ENCODE measurements around the gene DPP4. TPM values are rescaled to one million over a fixed set of nuclear protein-coding genes. Genes with fewer than 3 reads are reported as not detected.

Gene DPP4
- total RNA-seq, 4 donors from 2014 or later: 1.6 to 6.7 (median 3.2) TPM

DNA sequence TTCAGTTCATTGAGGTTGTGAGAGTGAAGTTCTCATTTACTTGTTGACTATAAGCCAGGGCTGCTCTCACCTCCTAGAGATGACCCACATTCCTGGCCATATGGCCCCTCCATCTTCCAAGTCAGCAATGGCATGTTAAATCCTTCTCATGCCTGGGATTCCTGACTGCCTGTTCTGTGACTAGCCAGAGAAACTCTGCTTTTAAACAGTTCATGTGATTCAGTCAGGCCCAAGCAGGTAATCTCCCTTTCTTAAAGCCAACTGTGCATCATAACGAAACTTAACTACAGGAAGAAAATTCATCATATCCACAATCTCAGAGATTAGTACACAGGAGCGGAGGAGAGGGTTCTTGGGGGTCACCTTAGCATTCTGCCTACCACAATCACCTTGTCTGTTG lies 11.5 kb downstream of the DPP4 start:
- no peaks in the 10 kb centered on the region for H3K27me3 ChIP-seq
- WGBS, 2 donors (ENCODE audit: low coverage in 1 of 2): 100% methylated on average over 1 of the region's 2 CpGs
- H3K4me3 ChIP-seq: no peak overlapping the region
- H3K36me3 ChIP-seq: no peaks in the 10 kb centered on the region
- H3K4me1 ChIP-seq: no peaks in the 10 kb centered on the region
- no peak overlapping the region for H3K27ac ChIP-seq
- no peak for ATAC-seq
- peaks cover 0 to 4% (median 0%) of the 10 kb centered on the region in 3 donors for H3K9me3 ChIP-seq
- TF ChIP-seq CTCF (IDR thresholded peaks at IDR 0.05): no peak
- TF ChIP-seq POLR2AphosphoS5 (IDR thresholded peaks at IDR 0.05): no peak
- TF ChIP-seq EP300 (IDR thresholded peaks at IDR 0.05): no peak
- TF ChIP-seq POLR2A (IDR thresholded peaks at IDR 0.05): no peak

GRCh38 chr2:162061021-162061420 lies 13.0 kb downstream of the DPP4 start:
- H3K36me3 ChIP-seq: no peaks in the 10 kb centered on the region
- no peak overlapping the region for H3K4me3 ChIP-seq
- no peak for ATAC-seq
- peaks cover 0 to 18% (median 0%) of the 10 kb centered on the region in 3 donors for H3K9me3 ChIP-seq
- WGBS, 2 donors (ENCODE audit: low coverage in 1 of 2): 94 to 100% methylated on average over 2 of the region's 2 CpGs
- TF ChIP-seq CTCF (IDR thresholded peaks at IDR 0.05) (no peak), POLR2A (IDR thresholded peaks at IDR 0.05) (no peak), EP300 (IDR thresholded peaks at IDR 0.05) (no peak)
- H3K27me3 ChIP-seq: no peaks in the 10 kb centered on the region
- H3K4me1 ChIP-seq: no peaks in the 10 kb centered on the region
- no peak overlapping the region for H3K27ac ChIP-seq

- TF ChIP-seq EP300 (IDR thresholded peaks at IDR 0.05): no peak
- no peak for TF ChIP-seq CTCF (IDR thresholded peaks at IDR 0.05)
- Histone ChIP-seq H3K4me3 (no peak overlapping the region), H3K27ac (no peak overlapping the region), H3K36me3 (no peaks in the 10 kb centered on the region), H3K4me1 (no peaks in the 10 kb centered on the region), H3K27me3 (no peaks in the 10 kb centered on the region), H3K9me3 (peaks cover 0 to 18% (median 0%) of the 10 kb centered on the region in 3 donors)
- 60 to 67% methylated on average over 1 to 2 of the region's 2 CpGs for WGBS, 2 donors (ENCODE audit: low coverage in 1 of 2)
- ATAC-seq: no peak
These were observed 13.5 kb downstream of the DPP4 start for GRCh38 chr2:162060532-162060931.

DNA sequence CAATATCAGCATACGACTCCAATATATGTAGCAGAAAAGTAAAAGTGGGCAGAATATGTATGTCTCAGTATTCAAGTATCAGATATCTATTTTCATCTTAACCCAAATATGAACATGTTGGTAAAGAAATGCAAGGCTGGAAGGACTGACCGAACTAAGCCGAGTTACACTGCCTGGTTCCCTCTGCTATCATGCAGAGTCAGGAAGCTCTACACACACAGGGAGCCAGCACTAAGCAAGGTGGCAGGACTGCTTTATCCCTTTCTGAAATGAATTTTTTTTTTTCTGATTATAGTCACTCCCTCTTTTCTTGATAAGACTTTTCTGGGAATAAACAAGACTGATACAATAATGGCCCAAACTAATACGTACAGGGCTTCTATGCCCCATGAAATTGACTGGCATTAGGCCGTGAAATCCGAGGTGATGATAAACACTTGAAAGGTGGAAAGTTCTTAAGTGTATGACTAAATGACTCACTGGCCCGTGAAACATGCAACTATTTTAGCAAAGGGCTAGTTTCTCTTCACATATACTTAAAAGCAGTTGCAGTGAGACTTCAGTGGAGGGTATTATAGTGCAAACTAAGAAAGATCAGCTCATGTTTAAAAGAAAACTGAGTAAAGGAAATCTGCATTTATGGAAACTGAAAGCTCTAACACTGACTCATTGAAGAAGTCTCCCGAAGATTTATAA lies 14.9 kb downstream of the DPP4 start:
- no peaks in the 10 kb centered on the region for H3K4me1 ChIP-seq
- 68 to 79% methylated on average over 6 to 7 of the region's 8 CpGs for WGBS, 2 donors (ENCODE audit: low coverage in 1 of 2)
- H3K27ac ChIP-seq: no peak overlapping the region
- peaks cover 0 to 18% (median 0%) of the 10 kb centered on the region in 3 donors for H3K9me3 ChIP-seq
- ATAC-seq: no peak
- H3K4me3 ChIP-seq: no peak overlapping the region
- no peaks in the 10 kb centered on the region for H3K36me3 ChIP-seq
- no peaks in the 10 kb centered on the region for H3K27me3 ChIP-seq
- no peak for TF ChIP-seq EP300 (IDR thresholded peaks at IDR 0.05)
- TF ChIP-seq POLR2A (IDR thresholded peaks at IDR 0.05): no peak
- TF ChIP-seq POLR2AphosphoS5 (IDR thresholded peaks at IDR 0.05): no peak
- no peak for TF ChIP-seq CTCF (IDR thresholded peaks at IDR 0.05)

DNA sequence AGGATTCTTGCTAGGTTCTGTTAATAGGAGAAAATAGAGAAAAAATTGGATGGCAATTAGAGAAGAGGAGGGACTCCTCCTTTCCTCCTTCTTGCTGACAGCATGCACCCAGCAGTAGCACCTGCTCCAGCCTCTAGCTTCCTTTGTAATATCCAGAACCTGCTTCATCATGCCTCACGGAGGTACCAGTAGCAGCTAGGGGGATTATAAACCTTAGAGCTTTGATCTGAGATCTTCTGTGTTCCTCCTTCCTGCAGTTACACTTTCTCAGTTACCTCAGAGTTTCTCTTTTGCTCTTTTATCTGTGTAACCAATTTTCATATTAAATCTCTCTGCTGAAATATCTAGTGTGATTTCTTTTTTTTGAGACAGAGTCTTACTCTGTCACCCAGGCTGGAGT lies 16.6 kb downstream of the DPP4 start:
- H3K27ac ChIP-seq: no peak overlapping the region
- H3K4me1 ChIP-seq: no peaks in the 10 kb centered on the region
- ATAC-seq: no peak
- H3K9me3 ChIP-seq: peaks cover 0 to 18% (median 0%) of the 10 kb centered on the region in 3 donors
- H3K27me3 ChIP-seq: no peaks in the 10 kb centered on the region
- no peaks in the 10 kb centered on the region for H3K36me3 ChIP-seq
- WGBS, 2 donors (ENCODE audit: low coverage in 1 of 2): 77 to 80% methylated on average over 1 of the region's 1 CpG
- no peak for TF ChIP-seq CTCF (IDR thresholded peaks at IDR 0.05)
- TF ChIP-seq POLR2AphosphoS5 (IDR thresholded peaks at IDR 0.05): no peak
- no peak for TF ChIP-seq POLR2A (IDR thresholded peaks at IDR 0.05)
- TF ChIP-seq EP300 (IDR thresholded peaks at IDR 0.05): no peak
- H3K4me3 ChIP-seq: no peak overlapping the region
